Stimulated activated effector memory CD8-positive, alpha-beta T cell treated with anti-CD3 and anti-CD28 coated beads, Interleukin-12 subunit alpha, Interleukin-12 subunit beta, amount 100 ng/mL, for 72 hours (primary cell): Measurements from ENCODE around the gene PEX1.
"Not testable (repeated sequence)": the region's sequence is repeated elsewhere in the genome, so short reads cannot be mapped to it uniquely, and the experiment has no call there.

ENCODE experiments used
- ATAC-seq: fragments of 150-1000 bp; cut with Tn5 transposase; 2 replicates; pipeline ENCODE4 v1.10.0; 2021
- DNase-seq, 2 donors: peaks; one replicate each; pipeline ENCODE4 v3.0.0; 2021 to 2022; ENCODE audit warnings: low spot score in 2 of 2
- H3K27ac Mint-ChIP-seq: one replicate; pipeline ENCODE4 v1.8.0; 2022; ENCODE audit warnings: mild to moderate bottlenecking, mixed read lengths
- H3K36me3 Mint-ChIP-seq: one replicate; pipeline ENCODE4 v1.8.0; 2022; ENCODE audit warnings: mild to moderate bottlenecking, mixed read lengths
- H3K4me1 Mint-ChIP-seq: one replicate; pipeline ENCODE4 v1.8.0; 2022; ENCODE audit warnings: mixed read lengths
- H3K4me3 Mint-ChIP-seq: one replicate; pipeline ENCODE4 v1.8.0; 2022; ENCODE audit warnings: mild to moderate bottlenecking, mixed read lengths
- H3K9me3 Mint-ChIP-seq: one replicate; pipeline ENCODE4 v1.8.0; 2022; ENCODE audit warnings: mixed read lengths

Gene PEX1

DNA sequence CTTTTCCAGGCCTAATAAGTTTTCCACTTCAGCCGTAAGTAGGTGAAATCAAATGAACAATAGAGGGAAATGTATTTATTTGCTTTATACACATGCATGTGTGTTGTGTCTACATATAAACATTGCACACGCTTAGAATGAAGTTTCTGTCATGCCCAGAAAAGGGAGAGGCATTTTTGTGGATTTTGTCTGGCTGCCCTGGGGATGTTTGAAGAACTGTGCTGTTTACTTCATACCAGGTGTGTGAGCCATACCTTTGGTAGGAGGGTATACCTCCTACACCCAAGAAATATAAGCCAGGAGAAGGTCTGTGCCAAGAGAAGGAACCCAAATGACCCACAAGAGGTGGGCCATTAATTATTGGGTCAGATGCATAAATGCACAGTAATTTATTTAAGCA is 68.2 kb downstream of the PEX1 start:
- no peak for ATAC-seq
- DNase-seq: no peak
- no peaks in the 10 kb centered on the region for H3K4me1 Mint-ChIP-seq
- H3K4me3 Mint-ChIP-seq: no peak overlapping the region
- H3K27ac Mint-ChIP-seq: no peak overlapping the region
- H3K36me3 Mint-ChIP-seq: peaks cover 31% of the 10 kb centered on the region
- no peaks in the 10 kb centered on the region for H3K9me3 Mint-ChIP-seq

DNA sequence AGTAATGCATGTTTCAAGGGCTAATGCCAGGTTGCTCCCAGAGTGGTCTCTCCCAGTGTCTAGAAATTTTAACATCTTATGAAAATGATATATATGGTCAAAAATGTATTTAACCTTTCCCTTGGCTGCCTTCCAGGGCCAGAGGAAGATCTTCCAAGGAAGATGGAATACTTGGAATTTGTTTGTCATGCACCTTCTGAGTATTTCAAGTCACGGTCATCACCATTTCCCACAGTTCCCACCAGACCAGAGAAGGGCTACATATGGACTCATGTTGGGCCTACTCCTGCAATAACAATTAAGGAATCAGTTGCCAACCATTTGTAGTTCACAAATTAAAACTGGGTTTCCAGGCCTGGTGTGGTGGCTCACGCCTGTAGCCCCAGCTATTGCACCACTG is 72.1 kb downstream of the PEX1 start:
- no peak overlapping the region for H3K27ac Mint-ChIP-seq
- H3K4me1 Mint-ChIP-seq: no peaks in the 10 kb centered on the region
- no peaks in the 10 kb centered on the region for H3K9me3 Mint-ChIP-seq
- no peak for DNase-seq
- H3K36me3 Mint-ChIP-seq: peaks cover 55% of the 10 kb centered on the region
- no peak overlapping the region for H3K4me3 Mint-ChIP-seq
- ATAC-seq: no peak

- H3K36me3 Mint-ChIP-seq: peaks cover 60% of the 10 kb centered on the region
- peaks cover 6% of the 10 kb centered on the region for H3K4me1 Mint-ChIP-seq
- no peak overlapping the region for H3K27ac Mint-ChIP-seq
- H3K4me3 Mint-ChIP-seq: no peak overlapping the region
- no peaks in the 10 kb centered on the region for H3K9me3 Mint-ChIP-seq
- DNase-seq (no peak), ATAC-seq (no peak)
These were observed 76.7 kb downstream of the PEX1 start for GRCh38 chr7:92451645-92452044.

GRCh38 chr7:92448205-92448747 is 80.0 kb downstream of the PEX1 start:
- H3K36me3 Mint-ChIP-seq: peaks cover 29% of the 10 kb centered on the region
- ATAC-seq (peak; percentile 58), DNase-seq (peak; percentile 17 to 76)
- H3K4me1 Mint-ChIP-seq: peaks cover 6% of the 10 kb centered on the region
- H3K27ac Mint-ChIP-seq: peak overlapping the region; percentile 94
- peak overlapping the region; percentile 83 for H3K4me3 Mint-ChIP-seq
- no peaks in the 10 kb centered on the region for H3K9me3 Mint-ChIP-seq

DNA sequence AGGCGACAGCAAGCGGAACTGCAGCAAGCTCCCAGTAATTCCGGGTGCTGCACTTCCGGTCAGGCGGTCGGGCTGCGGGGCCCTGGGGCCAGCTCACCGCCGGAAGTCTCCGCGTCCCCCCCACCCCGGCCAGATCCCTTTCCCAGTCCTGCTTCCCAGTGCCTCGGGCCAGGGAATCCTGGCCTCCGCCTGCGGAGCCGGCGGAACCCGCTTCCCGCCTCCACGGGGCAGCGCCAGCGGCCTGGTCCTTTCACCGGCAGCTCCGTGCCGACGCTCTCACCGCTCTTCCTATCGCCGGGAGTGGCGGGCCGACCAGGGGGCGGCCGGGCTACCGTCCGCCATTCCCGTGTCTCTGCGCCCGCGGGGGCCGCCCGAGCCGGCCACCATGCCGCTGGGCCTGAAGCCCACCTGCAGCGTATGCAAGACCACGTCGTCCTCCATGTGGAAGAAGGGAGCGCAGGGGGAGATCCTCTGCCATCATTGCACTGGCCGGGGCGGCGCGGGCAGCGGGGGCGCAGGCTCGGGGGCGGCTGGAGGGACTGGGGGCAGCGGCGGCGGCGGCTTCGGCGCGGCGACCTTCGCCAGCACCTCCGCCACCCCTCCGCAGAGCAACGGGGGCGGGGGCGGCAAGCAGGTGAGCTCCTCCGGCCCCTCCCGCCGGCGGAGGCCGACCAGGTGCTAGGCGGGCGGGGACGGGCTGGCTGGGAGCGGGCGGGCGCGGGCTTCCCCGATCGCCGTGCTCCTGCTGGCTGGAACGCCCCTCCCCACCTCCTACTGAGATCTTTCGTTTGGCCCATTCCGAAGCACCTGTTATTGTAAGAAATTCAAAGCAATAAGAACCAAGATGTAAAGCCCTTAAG is 80.7 kb downstream of the PEX1 start, which contains the start of gene GATAD1:
TSS of gene GATAD1 (plus strand) at position 138 of the 860 bp plus-strand sequence. CDS start at position 386, 248 bp downstream.
- Mint-ChIP-seq H3K4me1 (peaks cover 6% of the 10 kb centered on the region), H3K27ac (peak within 1 kb of the TSS; percentile 94), H3K4me3 (peak within 1 kb of the TSS; percentile 83), H3K9me3 (no peaks in the 10 kb centered on the region), H3K36me3 (peaks cover 29% of the 10 kb centered on the region)
- peak; percentile 92 for ATAC-seq
- peak; percentile 80 to 91 for DNase-seq

- ATAC-seq (no peak), DNase-seq (no peak)
- peaks cover 6% of the 10 kb centered on the region for H3K4me1 Mint-ChIP-seq
- H3K27ac Mint-ChIP-seq: peak overlapping the region; percentile 94
- peak overlapping the region; percentile 83 for H3K4me3 Mint-ChIP-seq
- H3K9me3 Mint-ChIP-seq: no peaks in the 10 kb centered on the region
- peaks cover 27% of the 10 kb centered on the region for H3K36me3 Mint-ChIP-seq
These were observed 81.4 kb downstream of the PEX1 start for GRCh38 chr7:92446869-92447344.

- DNase-seq, H3K4me1 Mint-ChIP-seq, H3K9me3 Mint-ChIP-seq, H3K4me3 Mint-ChIP-seq, ATAC-seq, H3K36me3 Mint-ChIP-seq, H3K27ac Mint-ChIP-seq: not testable (repeated sequence)
These were observed 85.6 kb downstream of the PEX1 start for GRCh38 chr7:92442720-92443119.

DNA sequence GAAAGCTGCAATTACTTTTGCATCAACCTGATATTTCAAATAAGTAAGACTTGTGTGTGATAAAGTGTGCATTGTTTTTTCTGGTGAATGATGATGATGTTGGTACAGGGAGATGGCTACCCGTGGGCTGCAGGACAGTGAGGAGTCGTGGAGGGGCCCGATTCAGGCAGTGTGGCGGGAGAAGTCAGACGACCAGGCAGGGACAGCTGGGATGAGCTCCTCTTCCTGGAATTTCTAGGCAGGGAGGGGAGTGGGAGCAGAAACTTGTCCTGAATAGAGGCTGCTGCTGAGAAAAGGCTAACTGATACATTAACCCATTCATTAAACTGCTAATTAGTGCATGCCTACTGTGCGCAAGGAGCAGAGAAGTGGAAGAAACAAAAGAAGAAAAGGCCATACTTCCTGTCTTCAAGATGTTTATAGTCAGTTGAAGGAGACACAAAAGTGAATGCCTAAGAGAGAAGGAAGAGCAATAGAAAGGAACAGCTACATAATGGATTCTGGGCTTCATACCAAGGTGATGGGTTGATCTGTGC is 90.3 kb downstream of the PEX1 start:
- ATAC-seq (no peak), DNase-seq (no peak)
- no peak overlapping the region for H3K4me3 Mint-ChIP-seq
- no peaks in the 10 kb centered on the region for H3K9me3 Mint-ChIP-seq
- no peaks in the 10 kb centered on the region for H3K4me1 Mint-ChIP-seq
- H3K36me3 Mint-ChIP-seq: no peaks in the 10 kb centered on the region
- H3K27ac Mint-ChIP-seq: no peak overlapping the region
